NK-92 (cell line): Measurements from ENCODE around the gene CSTF2T.
A peak's percentile ranks its signal among the peaks of the same experiment; 100 is the strongest.

ENCODE experiments used
- DNase-seq: peaks from one replicate; lab custom pipeline; 2025; ENCODE audit not compliant: unreplicated experiment; lab: John Stamatoyannopoulos, UW

CSTF2T gene, protein sequence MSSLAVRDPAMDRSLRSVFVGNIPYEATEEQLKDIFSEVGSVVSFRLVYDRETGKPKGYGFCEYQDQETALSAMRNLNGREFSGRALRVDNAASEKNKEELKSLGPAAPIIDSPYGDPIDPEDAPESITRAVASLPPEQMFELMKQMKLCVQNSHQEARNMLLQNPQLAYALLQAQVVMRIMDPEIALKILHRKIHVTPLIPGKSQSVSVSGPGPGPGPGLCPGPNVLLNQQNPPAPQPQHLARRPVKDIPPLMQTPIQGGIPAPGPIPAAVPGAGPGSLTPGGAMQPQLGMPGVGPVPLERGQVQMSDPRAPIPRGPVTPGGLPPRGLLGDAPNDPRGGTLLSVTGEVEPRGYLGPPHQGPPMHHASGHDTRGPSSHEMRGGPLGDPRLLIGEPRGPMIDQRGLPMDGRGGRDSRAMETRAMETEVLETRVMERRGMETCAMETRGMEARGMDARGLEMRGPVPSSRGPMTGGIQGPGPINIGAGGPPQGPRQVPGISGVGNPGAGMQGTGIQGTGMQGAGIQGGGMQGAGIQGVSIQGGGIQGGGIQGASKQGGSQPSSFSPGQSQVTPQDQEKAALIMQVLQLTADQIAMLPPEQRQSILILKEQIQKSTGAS

GRCh38 chr10:51699475-51700227, at the start of gene CSTF2T:
CSTF2T (minus strand) TSS chr10:51699595; CDS start chr10:51699549, 46 bp downstream.
- peak; percentile 38 for DNase-seq

GRCh38 chr10:51748959-51749358, 49.6 kb upstream of the CSTF2T start:
- DNase-seq, result no peak

DNA sequence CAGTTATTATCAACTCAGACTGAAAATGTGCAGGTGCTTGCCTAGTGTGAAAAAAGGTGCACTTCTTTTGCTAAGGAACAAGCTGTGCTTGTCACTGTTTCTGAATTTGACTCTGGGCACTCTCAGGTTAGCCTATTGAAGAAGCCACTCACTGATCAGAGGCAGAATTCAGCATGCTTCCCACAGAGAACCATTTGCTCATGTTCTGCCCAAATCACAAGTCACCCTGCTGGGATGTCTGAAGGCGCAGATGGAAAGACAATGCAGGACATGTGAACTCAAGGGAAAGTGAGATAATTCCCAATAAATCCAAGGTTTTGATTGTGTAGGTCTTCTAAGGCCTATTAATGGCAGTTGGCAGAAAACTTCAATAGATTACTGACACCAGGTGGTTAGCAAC, 47.8 kb upstream of the CSTF2T start:
- DNase-seq, result no peak

DNA sequence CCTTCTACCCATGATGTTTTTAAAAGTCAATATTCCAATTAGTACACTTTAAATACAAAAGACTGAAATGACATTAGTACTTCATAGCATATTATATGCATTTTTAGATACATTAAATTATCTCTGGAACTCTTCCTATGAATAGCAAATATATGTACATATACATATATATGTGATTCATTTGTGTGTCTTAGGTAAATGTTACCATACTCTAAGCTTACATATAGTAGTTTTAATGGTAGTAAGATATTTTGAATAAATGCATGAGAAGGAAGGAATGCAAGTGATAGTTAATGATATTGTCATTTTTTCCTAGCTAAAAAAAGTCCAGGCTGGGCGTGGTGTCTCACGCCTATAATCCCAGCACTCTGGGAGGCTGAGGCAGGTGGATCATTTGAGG, 46.0 kb upstream of the CSTF2T start:
- no peak for DNase-seq

GRCh38 chr10:51744235-51745000, 45.0 kb upstream of the CSTF2T start:
- DNase-seq, result no peak

GRCh38 chr10:51743146-51743545, 43.8 kb upstream of the CSTF2T start:
- no peak for DNase-seq

- DNase-seq, result no peak
These were observed 33.7 kb upstream of the CSTF2T start for GRCh38 chr10:51733057-51733456.

DNA sequence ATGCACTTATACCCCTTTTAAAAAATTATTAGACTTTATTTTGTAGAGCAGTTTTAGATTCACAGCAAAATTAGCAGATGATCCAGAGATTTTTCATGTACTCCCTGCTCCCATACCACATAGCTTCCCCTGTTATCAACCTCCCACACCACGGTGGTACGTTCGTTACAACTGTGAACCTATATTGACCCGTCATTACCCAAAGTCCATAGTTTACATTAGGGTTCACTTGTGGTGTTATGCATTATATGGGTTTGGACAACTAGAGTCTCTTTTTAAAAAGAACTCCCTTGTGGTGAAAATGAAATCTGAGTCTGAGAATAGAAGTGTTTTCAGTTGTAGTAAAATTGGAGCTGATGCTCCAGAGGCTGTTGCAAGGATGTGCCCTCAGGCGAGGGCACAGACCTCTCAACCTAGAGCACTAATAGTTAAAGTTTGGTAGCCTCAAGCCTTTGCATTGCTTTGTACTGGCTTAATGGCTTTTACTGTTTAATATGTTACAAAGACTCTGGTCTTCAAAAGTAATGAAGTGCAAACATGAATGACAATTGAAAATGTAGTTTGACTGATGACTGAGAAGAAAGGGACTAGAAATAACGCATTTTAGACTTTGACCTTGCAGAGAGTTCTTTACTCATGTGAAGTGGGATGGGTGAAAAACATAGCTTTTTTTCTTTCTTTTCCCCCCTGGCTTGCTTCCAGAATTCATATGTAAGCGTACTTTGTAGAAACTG, 30.6 kb upstream of the CSTF2T start:
- DNase-seq, result no peak

- no peak for DNase-seq
These were observed 24.6 kb upstream of the CSTF2T start for GRCh38 chr10:51724038-51724437.

- DNase-seq, result no peak
These were observed 19.5 kb upstream of the CSTF2T start for GRCh38 chr10:51718804-51719291.

- DNase-seq, result no peak
These were observed 17.6 kb upstream of the CSTF2T start for GRCh38 chr10:51716981-51717380.

GRCh38 chr10:51711519-51711891, 12.1 kb upstream of the CSTF2T start:
- DNase-seq, result no peak

DNA sequence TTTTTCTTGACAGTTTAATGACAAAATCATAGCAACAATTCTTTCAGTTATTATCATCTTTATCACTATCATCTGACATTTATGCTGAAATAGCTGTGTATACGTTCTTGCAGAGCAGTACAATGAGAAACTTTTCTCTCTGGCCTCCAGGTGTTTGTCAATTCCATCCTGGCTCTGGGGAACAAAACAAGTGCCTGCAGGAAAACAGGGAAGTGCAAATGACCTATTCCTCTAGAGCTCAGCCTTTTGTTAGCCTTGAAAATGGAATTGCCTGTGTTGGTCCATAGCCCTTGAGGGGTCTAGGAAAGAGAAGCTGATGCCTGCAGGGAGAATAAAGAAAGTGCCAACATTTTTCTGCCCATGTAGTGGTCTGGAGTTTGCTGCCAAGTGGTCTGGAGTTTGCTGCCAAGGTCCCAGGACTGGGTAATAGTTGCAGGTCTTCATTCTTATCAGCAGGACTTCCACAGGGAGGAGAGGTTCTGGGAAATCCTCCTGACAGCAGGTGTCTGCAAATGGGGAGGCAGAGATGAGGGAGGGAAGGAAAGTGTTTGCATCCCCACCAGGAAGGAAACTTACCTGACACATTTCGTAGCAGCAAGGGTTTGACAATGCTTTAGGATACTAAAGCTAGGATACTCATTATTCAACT, 10.1 kb upstream of the CSTF2T start:
- DNase-seq, result no peak

- no peak for DNase-seq
These were observed 9.2 kb upstream of the CSTF2T start for GRCh38 chr10:51708609-51709008.

GRCh38 chr10:51707821-51708424, 8.5 kb upstream of the CSTF2T start:
- no peak for DNase-seq

- DNase-seq, result no peak
These were observed 8.0 kb upstream of the CSTF2T start for GRCh38 chr10:51707392-51707791.

- DNase-seq, result no peak
These were observed 6.8 kb upstream of the CSTF2T start for GRCh38 chr10:51706225-51706624.

DNA sequence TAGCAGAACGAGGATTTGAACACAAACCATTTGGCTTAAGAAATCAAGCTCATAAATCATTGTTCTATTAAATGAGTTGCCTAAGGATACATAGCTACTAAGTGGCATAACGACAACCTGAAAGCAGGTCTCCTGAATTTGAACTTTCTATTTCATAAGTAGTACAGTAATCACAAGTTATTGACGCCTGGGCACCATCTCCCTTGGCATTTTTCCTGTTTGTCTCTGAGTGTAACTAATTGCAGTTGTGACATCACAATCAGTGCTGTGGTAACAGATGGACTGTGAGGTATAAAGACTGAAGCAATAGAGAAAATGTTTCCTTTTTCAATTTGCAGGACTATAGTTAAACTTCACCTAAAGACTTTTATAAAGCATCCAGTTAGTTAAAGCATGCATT, 6.4 kb upstream of the CSTF2T start:
- DNase-seq, result no peak

GRCh38 chr10:51700228-51700817, 928 bp upstream of the CSTF2T start:
- no peak for DNase-seq
